Natural killer cell (primary cell): Measurements from ENCODE around the gene GCFC2. TPM values are rescaled to one million over a fixed set of nuclear protein-coding genes. Genes with fewer than 3 reads are reported as not detected.

ENCODE experiments used
- ATAC-seq, 3 donors: fragments of 150-1000 bp in 2 of 3; fragments of 200-7000 bp in 1 of 3; cut with Tn5 transposase; 1 replicate in 1 of 3; 2 replicates in 2 of 3; pipeline ENCODE4 v1.10.0; 2021; ENCODE audit warnings: mild to moderate bottlenecking in 2 of 3, moderate library complexity in 2 of 3
- DNase-seq, 2 donors: peaks; one replicate each; pipeline versions ENCODE4 v3.0.0 to v3.0.0-alpha.2; 2013 to 2021; ENCODE audit warnings: mixed read lengths in 1 of 2
- H3K27ac ChIP-seq: one replicate; pipeline ENCODE4 v1.5.1; 2013; ENCODE audit warnings: mild to moderate bottlenecking, low read length
- H3K27me3 ChIP-seq: one replicate; pipeline ENCODE4 v1.6.1; 2013; ENCODE audit warnings: low read length; ENCODE audit not compliant: control insufficient read depth, insufficient read depth
- H3K36me3 ChIP-seq: one replicate; pipeline ENCODE4 v1.6.1; 2013; ENCODE audit warnings: low read length; ENCODE audit not compliant: control insufficient read depth, insufficient read depth
- H3K4me1 ChIP-seq: one replicate; pipeline ENCODE4 v1.6.1; 2013; ENCODE audit warnings: low read length; ENCODE audit not compliant: control insufficient read depth, insufficient read depth
- H3K4me3 ChIP-seq: one replicate; pipeline ENCODE4 v1.5.1; 2013; ENCODE audit warnings: low read length
- H3K9me3 ChIP-seq: one replicate; pipeline ENCODE4 v1.6.1; 2013; ENCODE audit warnings: low read length; ENCODE audit not compliant: control insufficient read depth, insufficient read depth
- H3K27ac Mint-ChIP-seq, 2 donors: one replicate each; pipeline ENCODE4 v1.8.0; 2022; ENCODE audit warnings: mild to moderate bottlenecking in 2 of 2, mixed read lengths in 2 of 2, moderate library complexity in 1 of 2
- H3K27me3 Mint-ChIP-seq, 2 donors: one replicate each; pipeline ENCODE4 v1.8.0; 2022; ENCODE audit warnings: low read depth in 2 of 2, mixed read lengths in 2 of 2
- H3K36me3 Mint-ChIP-seq: one replicate; pipeline ENCODE4 v1.8.0; 2022; ENCODE audit warnings: mixed read lengths
- H3K4me1 Mint-ChIP-seq, 2 donors: one replicate each; pipeline ENCODE4 v1.8.0; 2022; ENCODE audit warnings: mixed read lengths in 2 of 2
- H3K4me3 Mint-ChIP-seq: one replicate; pipeline ENCODE4 v1.8.0; 2022; ENCODE audit warnings: mild to moderate bottlenecking, moderate library complexity, mixed read lengths
- H3K9me3 Mint-ChIP-seq, 2 donors: one replicate each; pipeline ENCODE4 v1.8.0; 2022; ENCODE audit warnings: mixed read lengths in 2 of 2
- WGBS: methylation state at CpG from one replicate; pipeline ENCODE4 v1.1.7; 2013; ENCODE audit warnings: missing lambda C conversion rate; ENCODE audit not compliant: insufficient coverage; 5-methylcytosine and 5-hydroxymethylcytosine counted together
- intact Hi-C: fragments of 100-400 bp; cut with micrococcal nuclease; formaldehyde crosslinking; loops from one replicate; pipeline ENCODE4 v1.14.2; 2022
- total RNA-seq, 4 donors: library from RNA; stranded (reverse); fragments of 120-200 nt in 1 of 4; gene quantifications; one replicate each; pipeline versions ENCODE4 v1.2.3 to v1.2.4, GENCODE V29; 2013 to 2022
- TF ChIP-seq, protein P1 (sequence below): fragments of 200-600 bp; IDR thresholded peaks from one replicate; pipeline ENCODE4 v1.8.0; 2022; ENCODE audit warnings: antibody characterized with exemption

Gene GCFC2
- total RNA-seq, 3 donors from 2014 or later (not counting 1 experiment from before 2014, with no cell fraction given), result 12.0 to 16.2 (median 13.5) TPM

DNA sequence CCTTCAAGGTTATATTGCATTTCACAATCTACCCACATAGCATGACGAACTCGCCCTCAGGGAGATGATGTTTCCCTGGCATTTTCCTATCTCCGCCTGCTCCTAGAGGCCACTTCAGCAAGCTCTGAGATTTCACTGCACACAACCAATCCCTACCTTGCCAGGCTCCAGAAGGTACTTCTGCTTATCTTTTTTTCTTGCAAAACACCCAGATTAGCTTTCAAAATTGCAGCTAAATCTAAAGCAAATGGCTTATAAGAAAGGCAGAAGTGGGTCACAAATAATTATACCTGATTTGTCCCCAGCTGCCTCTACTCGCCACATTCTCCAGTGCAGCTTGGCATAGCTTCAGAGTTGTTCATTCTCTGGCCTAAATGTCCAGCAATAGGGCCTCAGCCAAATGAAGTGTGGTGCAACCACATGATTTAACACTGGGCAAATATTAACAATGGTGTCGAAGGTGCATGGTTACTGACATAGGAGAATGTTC, 96.5 kb downstream of the GCFC2 start:
- H3K36me3 ChIP-seq, result no peaks in the 10 kb centered on the region
- no peak overlapping the region for H3K27ac ChIP-seq
- H3K27me3 ChIP-seq, result no peaks in the 10 kb centered on the region
- TF ChIP-seq, protein P1, sequence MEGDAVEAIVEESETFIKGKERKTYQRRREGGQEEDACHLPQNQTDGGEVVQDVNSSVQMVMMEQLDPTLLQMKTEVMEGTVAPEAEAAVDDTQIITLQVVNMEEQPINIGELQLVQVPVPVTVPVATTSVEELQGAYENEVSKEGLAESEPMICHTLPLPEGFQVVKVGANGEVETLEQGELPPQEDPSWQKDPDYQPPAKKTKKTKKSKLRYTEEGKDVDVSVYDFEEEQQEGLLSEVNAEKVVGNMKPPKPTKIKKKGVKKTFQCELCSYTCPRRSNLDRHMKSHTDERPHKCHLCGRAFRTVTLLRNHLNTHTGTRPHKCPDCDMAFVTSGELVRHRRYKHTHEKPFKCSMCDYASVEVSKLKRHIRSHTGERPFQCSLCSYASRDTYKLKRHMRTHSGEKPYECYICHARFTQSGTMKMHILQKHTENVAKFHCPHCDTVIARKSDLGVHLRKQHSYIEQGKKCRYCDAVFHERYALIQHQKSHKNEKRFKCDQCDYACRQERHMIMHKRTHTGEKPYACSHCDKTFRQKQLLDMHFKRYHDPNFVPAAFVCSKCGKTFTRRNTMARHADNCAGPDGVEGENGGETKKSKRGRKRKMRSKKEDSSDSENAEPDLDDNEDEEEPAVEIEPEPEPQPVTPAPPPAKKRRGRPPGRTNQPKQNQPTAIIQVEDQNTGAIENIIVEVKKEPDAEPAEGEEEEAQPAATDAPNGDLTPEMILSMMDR, result no peak
- no peak overlapping the region for H3K4me3 Mint-ChIP-seq
- intact Hi-C loops, result no loop called here
- peaks cover 0 to 1% of the 10 kb centered on the region in 2 donors for H3K4me1 Mint-ChIP-seq
- no peaks in the 10 kb centered on the region for H3K9me3 Mint-ChIP-seq
- no peaks in the 10 kb centered on the region for H3K9me3 ChIP-seq
- ATAC-seq (no peak), DNase-seq (no peak)
- H3K27me3 Mint-ChIP-seq, result peaks cover 31 to 43% of the 10 kb centered on the region in 2 donors
- no peak overlapping the region for H3K4me3 ChIP-seq
- no peak overlapping the region for H3K27ac Mint-ChIP-seq
- no peaks in the 10 kb centered on the region for H3K36me3 Mint-ChIP-seq
- no peaks in the 10 kb centered on the region for H3K4me1 ChIP-seq
- WGBS, result 91% methylated on average over 5 of the region's 5 CpGs

- H3K36me3 ChIP-seq, result no peaks in the 10 kb centered on the region
- no peak overlapping the region for H3K27ac ChIP-seq
- Mint-ChIP-seq H3K4me3 (no peak overlapping the region), H3K9me3 (no peaks in the 10 kb centered on the region), H3K27ac (no peak overlapping the region), H3K4me1 (peaks cover 0 to 5% of the 10 kb centered on the region in 2 donors), H3K27me3 (peaks cover 35 to 44% of the 10 kb centered on the region in 2 donors), H3K36me3 (no peaks in the 10 kb centered on the region)
- ATAC-seq (no peak), DNase-seq (no peak)
- H3K27me3 ChIP-seq, result peaks cover 11% of the 10 kb centered on the region
- WGBS, result 100% methylated on average over 4 of the region's 5 CpGs
- TF ChIP-seq, protein P1, result no peak
- peaks cover 4% of the 10 kb centered on the region for H3K4me1 ChIP-seq
- no peak overlapping the region for H3K4me3 ChIP-seq
- intact Hi-C loops, result no loop called here
- no peaks in the 10 kb centered on the region for H3K9me3 ChIP-seq
Measured at GRCh38 chr2:75612862-75613243, 97.9 kb downstream of the GCFC2 start.

Other genes with a start within 250 kb of the GCFC2 start
- not detected for gene EVA1A, start 150.0 kb downstream of the GCFC2 start, total RNA-seq
- gene MRPL19, start 64.1 kb downstream of the GCFC2 start, total RNA-seq, result 10 to 100 TPM; 11.9 to 22.9 (median 17.8) TPM